HG03342 (cell line): ENCODE data around the gene TBC1D5.

Experiments
- ATAC-seq: cut with Tn5 transposase; IDR thresholded peaks from one replicate; pipeline ENCODE4 v1.9.1; 2021; ENCODE audit warnings: mild to moderate bottlenecking, moderate library complexity; ENCODE audit not compliant: unreplicated experiment

TBC1D5 gene

DNA sequence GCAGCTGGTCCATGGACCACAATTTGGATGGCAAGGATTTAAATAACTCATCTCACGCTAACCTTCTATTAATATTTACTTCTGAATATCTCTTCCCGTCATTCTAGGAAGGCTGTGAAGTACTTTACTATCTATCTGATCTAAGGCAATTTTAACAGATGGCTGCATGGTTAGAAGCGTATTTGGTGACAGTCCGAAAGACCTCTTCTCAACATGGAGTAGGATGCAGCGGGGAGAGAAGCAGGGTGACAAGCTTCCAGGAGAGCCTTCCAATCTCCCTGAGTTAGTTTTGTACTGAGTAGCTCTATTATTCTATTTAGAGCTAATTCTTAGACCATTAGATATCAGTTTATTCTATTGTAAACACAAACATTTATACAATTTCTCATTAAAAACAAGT, 548.3 kb downstream of the TBC1D5 start:
- ATAC-seq, result no peak

DNA sequence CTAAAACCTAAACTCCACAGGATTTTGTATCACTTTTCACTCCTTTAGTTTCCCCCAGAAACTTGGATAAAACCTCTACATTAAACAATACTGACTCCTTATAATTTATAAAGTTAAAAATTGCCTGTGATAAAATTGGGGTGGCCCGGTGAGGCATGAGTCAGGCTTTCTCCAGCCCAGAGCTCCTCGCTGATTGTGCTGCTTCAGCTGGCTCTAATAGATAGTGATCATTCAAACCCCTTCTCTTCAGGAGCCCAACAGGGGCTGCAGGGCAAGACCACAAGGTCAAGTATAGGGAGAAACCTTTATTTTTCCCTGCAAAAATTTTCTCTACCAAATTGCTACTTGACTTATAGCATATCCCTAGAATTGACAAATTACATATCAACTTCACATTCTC, 549.4 kb downstream of the TBC1D5 start:
- no peak for ATAC-seq

DNA sequence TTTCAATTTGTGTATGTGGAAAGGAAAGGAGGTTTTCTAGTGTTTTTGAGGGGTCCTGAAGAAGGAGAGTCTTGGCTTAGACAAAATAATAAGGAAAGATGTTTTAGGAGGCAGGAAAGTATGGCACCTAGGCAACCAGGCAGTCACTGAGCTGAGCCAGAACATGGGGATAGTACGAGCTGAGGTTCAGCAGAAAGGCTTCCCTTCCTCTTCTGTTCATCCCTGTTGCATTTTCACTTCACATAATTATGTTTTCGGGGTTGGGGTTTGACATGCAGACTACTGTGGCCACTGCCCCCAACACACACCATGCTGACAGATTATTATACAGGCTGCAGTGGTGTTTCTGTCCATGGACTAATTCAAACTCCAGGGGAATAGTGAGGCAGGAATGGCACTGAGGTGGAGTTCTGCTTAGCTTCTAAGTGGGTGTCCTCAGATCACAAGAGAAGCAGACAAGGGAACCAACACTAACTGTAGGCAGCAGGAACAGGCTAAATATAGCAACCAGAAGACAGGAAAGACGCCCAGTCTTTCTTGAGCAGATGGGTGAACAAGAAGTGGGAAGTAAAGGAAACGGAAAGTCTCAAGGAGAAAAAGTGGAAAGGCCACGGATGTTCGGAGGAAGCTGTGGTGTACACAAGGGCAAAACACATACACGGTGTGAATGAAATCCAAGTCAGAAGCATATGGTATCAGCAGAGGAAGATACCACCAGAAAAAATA, 551.9 kb downstream of the TBC1D5 start:
- ATAC-seq, result no peak

DNA sequence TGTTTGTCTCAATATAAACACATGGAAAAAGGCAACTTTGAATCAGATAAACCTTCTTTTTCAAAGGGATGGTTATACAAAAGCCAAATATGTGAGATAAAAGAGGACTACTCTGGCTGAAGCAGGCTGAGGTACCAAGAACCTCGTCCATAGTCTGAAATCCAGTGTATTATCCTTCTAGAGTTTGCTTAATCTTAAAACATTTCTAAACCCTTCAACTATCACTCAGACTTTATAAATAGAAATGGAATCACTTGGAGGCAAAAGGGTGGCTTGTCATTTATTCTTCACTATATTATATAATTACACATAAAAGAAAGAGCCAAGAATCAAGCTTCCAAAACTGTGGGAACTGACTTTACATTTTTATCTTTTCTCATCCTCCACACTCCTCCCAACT, 554.1 kb downstream of the TBC1D5 start:
- ATAC-seq, result no peak

DNA sequence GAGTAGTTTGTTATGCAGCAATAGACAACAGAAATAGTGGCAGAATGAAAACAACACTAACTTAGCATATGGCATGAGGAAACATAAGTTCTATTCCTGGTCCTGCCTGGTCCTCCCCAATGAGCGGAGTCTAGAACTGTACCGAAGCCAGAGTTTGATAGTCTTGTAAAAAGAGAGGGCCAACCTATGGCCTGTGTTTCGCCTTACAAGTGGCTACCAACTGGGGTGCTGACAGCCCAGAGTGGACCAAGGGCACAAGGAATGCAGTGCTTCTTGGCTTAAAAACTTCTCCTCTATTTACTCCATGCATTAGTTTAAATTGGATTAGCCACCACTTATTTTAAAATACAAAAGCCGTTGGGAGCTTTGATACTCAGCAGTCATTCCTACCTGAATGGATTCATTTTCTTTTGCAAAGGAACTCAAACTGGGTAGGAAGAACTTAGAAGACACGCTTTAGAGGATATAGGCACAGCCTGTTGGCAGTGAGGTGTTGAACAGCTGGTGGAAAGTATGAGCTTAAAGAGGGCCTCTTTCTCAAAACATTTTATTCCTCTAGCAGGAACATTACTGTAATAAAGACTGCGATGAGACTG, 554.7 kb downstream of the TBC1D5 start:
- no peak for ATAC-seq

DNA sequence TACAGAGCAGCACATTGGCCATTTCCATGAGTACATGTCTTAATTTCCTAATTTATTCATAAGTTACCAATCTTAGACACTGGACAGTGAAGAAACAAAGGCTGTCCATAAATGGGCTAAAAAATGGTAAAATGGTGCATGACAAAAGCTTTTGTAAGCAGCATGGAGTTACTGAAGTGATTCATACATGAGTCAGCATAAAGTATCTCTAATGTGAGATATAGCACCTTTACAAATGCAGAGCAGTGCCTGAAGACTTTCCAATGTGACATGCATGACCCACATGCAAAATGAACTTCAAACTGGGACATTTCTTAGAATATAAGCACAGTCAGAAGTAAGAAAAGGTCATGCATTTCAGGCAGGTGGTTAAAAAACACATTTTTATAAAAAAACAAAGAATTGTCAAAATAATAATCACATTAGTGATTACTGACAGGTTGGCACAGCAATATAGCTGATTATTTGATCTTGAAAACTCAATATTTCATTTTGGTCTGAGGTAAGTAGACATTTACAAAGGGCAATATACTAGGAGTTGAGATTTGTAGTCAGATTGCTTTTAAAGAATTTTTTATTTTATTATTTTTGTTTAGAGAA, 558.4 kb downstream of the TBC1D5 start:
- ATAC-seq, result no peak

DNA sequence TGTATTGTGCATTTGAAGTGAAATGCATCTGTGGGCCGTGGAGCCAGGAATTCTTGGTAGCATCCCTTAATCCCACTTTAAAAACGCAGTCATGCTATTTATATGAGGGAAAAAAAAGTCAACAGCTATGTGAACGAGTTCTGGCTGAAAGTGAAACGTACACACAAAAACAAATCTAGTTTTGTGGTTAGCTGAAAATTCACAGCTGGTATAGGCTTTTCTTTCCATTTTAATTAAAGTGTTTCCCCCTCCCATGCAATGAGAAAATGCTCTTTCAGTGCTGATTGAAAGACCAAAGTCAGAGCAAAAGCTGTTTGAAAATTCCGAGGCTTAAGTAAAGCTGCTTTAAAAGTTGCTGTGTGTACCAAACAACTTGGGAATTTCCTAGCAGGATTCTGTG, 560.3 kb downstream of the TBC1D5 start:
- ATAC-seq, result peak; percentile 54

DNA sequence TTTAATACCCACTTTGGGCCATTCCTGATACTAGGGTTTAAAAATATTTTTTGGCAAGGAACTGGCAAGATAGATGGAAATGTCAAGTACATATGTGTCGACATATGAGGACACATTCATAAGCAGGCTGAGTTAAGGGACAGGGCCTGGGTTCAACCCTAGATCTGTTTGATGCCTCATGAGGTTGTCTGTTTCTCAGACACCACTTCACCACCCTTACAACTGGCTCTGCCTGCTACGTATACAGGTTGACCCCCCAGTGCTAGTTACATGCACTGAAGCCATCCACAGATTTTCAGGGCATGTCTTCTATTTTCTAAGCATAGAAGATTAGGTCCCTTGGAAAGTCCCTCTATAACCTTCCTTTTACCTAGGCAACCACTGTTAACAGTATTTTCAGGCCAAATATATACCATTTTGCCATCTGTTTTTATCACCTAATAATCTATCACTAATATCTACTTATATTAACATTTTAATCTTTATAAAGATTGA, 561.0 kb downstream of the TBC1D5 start:
- peak; percentile 32 for ATAC-seq

DNA sequence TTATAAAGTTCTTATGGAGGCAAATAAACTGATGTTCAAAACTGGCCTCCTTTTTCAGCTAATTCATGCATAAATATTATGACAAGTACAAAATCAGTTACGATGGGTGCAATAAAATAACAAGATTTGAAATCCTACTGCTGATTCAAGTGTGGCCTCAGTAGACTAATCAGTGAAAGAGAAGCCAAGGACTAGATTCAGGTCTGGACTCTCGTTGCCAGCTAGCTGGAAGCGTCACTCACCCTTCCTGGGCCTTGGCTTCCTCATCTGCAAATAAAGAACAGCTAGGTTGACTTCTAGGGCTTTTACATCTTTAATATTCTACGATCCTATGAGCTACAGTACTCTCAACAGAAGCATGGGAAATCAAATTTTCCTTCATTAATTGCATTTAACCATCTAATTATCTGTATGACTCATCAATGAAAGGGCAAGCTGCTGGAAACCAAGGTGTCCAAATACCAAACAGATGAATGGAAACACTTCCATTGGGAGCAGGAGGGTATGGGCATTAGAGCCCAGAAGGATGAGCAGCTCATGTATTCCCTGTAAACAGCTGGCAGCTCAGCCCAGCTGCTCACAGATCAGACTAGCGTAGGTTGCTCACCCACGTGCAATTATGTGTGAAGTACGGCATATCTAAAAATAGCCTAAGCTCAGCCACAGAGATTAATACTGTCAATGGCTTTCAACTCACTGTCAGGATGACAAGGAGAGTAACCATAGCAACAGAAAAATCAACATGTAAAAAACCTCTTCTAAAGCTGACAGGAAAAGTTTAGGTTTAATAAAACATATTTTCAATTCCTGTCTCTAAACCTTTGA, 562.8 kb downstream of the TBC1D5 start:
- ATAC-seq, result peak; percentile 84

DNA sequence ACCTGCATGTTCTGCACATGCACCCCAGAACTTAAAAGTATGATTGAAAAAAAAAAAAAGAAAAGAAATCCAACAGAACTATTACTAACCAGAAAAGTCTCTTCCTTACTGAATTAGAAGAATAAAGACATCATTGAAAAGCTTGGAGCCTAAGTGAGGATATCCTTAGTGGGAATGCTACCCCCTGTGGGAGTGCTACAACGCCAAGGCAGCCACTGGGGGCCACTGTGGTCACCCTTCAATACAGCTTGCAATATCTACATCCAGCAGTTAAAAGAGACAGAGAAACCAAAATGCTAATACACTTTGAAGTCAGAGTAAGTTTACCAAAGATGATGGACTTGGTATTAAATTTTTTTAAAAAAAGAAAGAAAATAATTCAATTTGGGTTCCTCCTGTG, 565.7 kb downstream of the TBC1D5 start:
- no peak for ATAC-seq

DNA sequence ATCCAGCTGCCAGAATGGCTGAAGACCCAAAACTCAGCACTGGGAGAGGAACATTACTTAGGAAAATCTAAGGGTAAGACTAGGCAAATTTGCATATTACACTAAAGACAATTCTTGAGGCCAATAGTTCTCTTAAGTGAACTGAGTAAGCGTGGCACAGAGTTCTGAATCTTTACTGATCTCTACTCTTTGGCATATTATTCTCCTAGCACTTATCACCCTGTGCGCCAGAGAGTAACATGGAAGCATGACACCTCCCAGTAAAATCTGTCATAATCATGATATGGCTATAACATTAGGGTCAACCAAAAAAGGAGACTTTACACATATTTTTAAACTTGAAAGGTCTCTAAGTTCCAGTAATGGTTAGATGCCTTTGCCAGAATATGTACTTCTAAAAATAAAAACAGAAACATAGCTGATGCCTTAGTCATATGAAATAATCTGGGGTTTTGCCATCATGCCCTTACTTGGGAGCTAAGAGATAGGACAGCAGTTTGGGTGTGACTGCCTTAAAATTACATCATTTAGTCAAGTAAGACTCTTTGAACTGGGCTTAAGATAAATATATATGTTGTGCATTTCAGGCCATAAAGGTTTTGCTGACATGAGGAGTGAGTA, 567.1 kb downstream of the TBC1D5 start:
- ATAC-seq, result no peak

DNA sequence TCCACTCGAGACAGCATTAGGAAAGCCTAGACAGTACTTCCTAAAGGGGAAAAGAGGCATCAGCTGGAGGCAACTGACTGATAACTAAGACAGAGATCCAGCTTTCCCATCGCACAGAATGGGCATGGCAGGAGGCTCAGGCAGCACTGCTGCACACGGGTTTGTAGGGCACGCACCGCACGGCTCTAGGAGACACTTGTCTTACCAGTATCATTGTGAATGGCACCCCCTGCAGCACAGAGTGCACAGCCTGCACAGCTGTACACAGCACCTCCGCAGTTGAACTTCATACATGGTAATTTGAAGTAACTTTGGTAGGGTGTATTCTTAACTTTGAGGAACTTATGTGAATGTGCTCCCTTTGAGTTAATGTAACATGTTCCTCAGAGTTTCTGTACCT, 576.1 kb downstream of the TBC1D5 start:
- no peak for ATAC-seq

DNA sequence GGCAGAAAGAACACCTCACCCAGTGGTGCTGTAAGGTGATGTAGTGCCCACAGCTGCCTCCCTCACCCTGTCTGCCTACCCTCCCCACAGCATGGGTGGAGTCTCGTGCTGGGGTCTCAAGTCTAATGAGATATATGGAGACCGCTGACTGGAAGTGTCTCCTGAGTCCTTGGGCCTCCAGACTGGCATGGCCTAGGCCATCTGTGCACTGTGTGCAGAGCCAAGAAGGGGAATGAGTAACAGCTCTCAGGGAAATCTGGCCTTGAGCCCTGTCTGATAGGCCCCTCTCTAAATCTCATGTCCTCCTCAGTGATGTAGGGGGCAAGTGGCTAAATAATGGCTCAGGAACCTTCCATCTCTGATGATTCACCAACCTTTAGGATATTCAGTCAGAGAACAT, 580.3 kb downstream of the TBC1D5 start:
- no peak for ATAC-seq

DNA sequence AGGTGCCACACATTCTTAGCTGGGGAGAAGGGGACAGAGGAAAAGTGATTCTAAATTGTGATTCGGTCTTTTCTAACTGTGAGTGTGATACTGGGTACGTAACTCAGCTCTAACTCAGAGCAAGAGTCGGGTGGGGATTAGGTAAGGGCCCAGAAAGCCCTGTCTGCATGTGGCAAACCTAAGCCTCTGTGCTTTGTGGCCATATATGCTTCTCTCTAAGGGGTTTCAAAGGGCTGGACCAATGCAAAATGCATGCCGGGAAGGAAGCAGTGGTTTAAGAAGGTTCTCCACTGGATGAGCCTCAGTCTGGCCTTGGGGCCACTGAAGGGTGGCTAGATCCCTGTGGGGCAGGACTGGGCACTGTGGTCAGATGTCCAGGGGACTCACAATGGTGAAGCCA, 581.8 kb downstream of the TBC1D5 start:
- no peak for ATAC-seq

DNA sequence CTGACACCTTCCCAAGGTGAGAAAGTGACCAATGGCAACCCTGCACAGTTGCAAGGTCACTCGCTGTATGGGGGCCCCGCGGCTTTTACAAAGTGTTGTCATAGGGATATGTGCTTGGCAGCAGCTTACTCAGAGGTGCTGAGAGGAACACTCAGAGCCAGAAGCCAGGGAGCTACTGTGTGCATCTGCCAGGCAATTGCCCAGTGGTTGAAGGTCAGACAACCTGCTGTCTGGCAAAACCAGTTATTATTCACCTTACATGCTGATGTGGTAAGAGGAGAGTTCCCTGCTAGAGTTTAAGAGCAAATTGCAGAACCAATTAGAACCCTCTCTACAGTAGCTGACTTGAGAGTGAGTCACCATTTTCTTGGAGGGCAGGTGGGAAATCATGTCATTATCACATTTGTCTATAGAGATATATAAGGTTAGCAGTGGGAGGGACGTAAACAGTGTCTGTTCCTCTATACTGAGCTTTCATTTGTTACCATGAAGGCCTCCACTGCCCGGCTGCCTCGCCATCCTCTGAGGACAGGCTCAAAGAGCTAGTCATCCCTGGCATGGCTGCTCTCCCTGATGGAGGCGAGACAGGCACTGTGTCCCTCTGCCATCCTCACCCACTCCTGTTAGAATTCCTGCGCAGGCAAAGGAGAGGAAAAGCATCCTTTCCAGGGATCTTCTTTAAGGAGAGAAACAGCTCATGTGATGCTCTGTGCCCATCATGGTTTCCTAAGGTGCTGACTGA, 583.3 kb downstream of the TBC1D5 start:
- ATAC-seq, result no peak

DNA sequence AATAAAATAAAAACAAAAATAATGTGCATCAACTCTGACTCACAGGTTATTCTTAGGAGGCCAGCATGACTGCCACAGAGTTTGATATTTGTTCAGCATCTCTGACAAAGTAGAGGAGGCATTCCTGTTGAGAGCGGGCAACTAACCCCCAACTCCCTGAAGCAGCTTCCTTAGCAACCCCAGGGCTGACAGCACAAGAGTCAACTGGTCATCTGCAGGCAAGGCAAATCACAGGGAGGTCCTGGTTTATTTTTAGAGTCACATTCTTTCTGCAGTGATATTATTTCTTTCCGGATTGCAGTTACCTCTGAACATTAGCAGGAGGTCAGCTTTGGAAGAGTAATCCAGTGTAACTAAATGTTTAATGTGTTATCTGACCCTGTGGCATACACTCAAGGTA, 584.7 kb downstream of the TBC1D5 start:
- no peak for ATAC-seq

DNA sequence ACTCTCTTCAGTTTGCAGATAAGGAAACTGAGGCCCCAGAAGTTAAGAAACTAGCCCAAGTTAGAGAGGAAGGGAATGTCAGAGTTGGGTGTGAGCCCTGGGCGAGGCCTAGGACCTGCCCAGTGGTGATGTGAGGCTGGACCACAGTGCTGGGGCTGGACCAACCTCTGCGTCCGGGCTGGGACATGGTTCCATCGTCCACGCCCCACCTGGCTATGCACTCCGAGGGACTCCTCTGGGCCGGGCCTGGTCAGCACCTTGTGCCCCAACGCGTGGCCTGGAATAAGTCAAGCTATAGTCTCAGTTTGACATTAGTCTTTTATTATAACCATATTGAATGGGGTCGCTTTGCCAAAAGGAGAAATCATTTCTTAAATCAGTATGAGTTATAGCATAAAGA, 585.6 kb downstream of the TBC1D5 start:
- ATAC-seq, result no peak

DNA sequence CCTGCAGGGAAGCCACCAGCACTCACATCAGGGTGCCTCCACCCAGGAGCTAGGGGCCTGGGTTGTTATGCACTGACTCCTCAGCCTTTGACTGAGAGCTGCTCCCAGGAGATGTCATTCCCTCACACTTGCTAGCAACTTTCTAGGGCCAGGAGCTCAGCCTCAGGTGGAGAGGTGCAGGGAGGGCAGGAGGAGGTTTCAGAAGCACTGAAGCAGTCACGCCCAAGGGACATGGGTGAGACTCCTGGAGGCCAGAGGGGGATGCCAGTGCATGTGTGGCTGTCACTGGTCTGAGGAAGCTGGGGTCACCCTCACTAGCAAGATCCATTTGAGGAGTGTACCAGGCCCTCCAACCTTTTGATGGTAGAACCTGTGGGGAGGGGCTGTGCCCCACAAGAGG, 586.5 kb downstream of the TBC1D5 start:
- ATAC-seq, result no peak

DNA sequence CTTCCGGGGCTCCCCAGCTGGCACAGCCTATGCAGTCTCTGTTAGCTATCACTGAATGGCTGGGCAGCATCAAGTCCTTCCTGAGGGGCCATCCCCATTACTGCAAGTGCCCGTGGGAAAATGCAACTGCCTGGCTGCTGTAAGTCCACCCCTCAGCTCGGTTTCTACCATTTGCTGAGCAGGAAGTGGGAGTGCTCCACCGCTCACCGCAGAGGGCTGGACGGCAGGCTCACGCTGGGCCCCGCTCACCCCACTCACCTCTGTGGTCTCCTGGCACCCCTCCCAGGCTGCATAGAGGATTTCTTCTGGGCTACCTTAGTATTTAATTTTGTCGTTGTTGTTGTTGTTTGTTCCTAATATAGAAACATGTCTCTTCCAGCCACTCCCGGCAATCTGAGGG, 587.5 kb downstream of the TBC1D5 start:
- ATAC-seq, result no peak

DNA sequence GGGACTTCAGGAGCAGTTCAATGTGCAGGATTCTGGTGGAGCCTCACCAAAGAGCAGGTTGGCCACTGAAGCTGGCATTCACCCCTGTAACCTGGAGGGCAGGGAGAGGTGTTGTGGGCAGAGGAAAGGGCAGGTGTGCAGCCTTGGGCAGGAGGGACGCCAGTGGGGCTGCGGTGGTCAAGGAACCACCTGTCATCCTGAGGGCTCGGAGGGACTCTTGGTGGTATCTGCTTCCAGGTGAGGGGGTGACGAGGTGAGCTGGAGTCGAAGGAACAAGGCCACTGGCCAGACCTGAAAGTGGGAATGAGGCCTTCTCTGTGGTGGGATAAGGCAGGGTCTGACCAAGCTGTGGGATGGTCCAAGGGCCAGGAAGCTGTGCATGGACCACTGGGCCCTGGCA, 588.2 kb downstream of the TBC1D5 start:
- no peak for ATAC-seq
